Stimulated activated naive CD4-positive, alpha-beta T cell treated with Interleukin-2 at 50 U/mL for 16 hours (primary cell): ENCODE measurements around the gene TNS1.

Source experiments
- DNase-seq: peaks from one replicate; lab custom pipeline; 2025; lab: John Stamatoyannopoulos, UW

Gene TNS1

DNA sequence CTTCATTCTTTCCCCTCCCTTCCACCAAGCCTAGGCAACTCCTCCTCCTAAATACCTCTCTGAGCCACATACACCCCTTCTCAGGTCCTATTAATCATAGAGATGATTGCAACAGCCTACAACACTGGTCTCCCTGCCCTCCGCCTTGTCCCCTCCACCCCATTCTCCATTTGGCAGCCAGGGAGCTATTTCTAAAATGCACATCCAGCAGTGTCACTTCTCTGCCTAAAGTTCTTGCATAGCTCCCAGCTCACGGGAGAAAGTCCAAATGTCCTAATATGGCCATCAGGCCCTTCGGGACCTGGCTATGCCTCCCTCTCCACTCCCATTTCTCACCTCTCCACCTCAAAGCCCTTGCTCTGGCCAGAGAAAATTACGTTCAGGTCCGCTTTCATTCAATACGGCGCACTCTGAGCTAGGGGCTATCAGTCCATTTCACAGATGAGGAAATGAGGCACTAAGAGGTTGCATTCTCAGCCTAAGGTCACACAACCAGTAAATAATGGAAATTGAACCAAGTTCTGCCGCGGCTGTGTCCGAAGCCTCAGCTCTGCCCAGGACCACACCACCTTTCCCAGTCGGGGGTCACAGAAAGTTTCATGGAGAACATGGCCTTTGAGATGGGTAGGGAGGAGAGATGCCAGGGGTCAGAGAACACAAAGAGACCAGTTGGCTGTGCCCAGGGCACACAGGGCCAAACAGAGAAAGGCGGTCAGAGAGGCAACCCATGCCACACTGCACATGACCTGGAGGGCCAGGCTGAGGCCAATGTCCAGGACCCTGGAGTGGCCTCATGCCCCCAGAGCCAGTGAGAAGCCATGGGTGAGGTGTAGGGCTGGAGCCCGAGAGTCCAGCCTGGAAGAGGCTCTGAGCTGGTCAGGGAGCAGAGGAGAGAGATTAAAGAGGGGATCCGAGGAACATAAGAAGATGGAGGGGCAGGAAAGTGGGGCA is 72.8 kb downstream of the TNS1 start:
- DNase-seq, result no peak

DNA sequence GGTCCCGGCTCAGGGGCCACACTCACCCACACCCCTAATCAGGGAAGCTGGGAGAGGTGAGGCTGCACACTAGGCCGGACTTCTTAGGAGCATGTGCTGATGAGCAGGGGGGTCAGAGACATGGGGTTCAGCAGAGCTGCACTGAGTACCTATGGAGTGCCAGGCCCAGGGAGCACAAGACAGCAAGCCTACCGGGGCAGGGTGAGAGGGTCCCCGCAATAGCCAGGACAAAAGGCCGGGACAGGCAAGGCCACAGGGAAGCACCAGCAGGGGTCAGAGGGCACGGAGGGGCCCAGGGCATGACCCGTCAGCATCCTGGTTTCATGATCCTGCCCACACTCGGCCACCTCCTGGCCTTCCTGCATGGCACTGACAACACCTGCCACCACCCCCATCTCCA is 73.5 kb downstream of the TNS1 start:
- DNase-seq, result no peak

DNA sequence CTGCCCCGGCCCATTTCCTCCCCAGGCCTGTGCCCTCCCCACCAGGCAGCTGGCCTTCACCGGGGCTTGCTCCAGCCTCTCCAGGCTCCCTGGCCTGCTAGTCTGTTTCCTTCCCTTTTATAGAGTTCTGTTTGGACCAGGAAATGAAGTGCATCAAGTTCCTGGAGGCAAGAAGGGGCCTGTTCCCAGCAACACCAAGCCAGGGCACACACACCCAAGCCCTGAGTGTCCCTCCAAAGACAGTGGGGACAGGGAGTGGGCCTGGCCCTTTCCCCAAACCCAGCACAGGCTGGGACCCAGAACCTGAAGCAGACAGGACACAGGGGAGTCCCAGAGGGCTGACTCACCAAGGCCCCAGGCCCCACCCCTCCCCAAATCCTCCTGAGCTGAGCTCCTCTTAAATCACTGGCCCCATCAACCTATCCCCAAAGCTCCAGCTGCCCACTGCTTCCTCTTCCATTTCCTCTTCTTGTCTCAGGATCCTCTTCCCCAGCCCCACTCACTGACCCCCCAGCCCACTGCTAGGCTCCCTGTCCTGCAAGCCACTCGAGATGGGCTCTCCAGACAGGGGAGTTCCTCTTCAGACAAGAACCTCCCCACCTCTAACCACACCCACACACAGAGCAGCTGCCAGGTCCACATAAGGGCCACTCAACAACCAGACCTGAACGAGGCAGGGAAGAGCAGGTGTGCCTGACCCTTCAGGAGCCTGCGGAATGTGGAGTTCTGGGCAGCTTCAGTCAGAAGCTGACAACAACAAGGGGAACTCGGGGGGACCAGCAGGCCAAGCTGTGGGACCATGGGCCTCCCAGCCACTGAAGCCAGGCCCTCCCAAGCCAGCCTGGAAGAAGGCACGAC is 74.2 kb downstream of the TNS1 start:
- DNase-seq, result no peak

DNA sequence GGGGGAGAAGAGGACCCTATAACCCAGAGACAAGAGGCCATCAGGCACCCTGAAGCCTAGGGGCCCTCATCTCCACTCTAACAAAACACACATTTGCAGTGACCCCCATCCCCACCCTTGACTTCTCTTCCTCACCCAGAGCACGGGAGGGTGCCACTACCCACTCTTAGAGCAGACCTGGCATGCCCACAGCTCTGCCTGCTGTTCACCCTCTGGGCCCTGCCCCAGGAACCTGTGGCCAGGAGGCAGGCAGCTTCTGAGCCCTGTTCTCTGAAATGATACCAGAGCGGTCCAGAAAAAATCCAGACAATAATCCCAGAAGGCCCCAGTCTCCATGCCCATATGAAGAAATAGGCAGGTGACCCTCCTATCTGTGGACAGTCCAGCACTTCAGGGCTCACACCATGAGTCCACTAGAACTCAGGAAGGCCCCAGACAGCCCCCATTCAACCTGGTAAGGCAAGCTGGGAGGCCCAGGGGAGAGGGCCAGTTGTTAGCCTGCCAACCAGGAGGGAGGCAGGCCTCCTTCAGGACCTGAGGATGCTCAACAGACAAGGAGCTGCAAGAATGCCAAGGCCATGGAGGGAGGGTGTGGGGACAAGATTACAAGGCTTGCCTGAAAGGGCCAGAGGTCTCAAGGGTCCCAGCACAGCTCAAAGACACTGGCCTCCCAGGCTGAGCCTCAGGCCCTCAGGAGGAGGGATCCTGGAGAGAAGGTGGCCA is 75.0 kb downstream of the TNS1 start:
- DNase-seq, result no peak

DNA sequence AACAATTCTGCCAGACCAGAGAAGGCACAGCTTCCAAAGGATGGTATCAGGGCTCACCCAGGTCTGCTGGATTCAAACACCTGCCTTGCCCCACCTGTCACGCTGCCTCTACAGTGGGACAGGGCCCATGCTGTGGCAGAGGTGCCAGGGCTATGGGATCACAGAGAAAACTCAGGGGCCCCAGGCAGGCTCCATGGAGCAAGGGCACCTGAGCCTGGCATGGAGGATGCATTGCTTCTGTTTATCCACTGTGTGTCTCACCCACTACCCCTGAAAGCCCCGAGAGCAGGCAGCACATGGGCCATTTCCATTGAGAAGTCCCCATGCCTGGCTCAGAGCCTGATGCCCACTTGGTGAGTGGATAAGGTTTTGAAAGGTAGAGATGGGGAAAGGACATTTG is 76.0 kb downstream of the TNS1 start:
- no peak for DNase-seq

DNA sequence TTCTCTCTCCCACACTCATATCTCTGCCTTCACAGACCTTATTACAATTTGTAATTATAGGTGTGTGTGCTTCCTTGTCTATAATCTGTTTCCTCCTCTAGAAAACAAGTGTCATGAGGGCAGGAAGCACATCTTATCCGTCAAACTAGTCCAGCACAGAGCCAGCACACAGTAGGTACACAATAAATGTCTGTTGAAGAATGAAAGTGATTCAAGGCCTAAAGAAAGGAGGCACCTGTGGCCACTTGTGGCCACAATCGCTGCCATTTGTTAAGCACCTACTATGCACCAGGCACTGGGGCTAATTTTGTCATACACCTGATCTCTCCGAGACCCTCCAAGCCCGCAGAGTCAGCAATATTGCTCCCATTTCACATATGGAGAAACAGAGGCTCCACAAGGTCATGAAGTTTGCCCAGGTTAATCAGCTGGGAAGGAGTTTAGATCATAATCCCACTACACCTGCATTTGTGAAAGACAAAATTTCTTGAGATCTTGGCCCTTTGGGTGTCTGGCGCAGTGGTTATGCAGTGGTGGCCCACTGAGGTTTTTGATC is 78.4 kb downstream of the TNS1 start:
- DNase-seq, result no peak

DNA sequence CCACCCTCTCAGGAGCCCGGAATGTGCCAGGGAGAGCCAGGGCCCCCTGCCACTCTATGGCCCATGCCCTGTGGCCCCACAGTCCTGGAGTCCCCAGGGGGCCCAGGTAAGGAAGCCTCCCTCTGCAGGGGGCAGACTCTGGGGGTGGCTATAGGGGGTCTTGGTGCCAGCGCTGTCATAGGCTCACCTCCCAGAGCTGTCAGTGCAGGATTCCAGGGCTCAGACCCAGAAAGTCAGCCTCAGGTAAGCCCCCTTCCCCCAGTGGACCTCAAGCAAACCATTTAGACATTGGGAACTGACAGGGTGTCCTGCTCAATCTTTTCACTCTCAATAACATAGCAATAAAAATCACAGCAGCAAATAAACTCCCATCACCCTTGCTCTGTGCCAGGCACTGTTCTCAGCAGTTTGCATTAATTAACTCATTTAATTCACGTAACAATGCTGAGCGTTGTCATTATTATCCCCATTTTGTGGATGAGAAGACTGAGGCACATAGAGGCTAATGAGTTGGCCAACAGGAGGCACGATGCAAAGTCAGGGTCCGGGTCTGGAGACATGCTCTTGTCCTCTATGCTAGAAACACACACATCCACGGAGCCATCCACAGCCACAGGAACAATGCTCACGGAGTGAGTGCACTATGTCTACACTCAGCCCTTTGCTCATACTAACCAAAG is 79.6 kb downstream of the TNS1 start:
- no peak for DNase-seq

DNA sequence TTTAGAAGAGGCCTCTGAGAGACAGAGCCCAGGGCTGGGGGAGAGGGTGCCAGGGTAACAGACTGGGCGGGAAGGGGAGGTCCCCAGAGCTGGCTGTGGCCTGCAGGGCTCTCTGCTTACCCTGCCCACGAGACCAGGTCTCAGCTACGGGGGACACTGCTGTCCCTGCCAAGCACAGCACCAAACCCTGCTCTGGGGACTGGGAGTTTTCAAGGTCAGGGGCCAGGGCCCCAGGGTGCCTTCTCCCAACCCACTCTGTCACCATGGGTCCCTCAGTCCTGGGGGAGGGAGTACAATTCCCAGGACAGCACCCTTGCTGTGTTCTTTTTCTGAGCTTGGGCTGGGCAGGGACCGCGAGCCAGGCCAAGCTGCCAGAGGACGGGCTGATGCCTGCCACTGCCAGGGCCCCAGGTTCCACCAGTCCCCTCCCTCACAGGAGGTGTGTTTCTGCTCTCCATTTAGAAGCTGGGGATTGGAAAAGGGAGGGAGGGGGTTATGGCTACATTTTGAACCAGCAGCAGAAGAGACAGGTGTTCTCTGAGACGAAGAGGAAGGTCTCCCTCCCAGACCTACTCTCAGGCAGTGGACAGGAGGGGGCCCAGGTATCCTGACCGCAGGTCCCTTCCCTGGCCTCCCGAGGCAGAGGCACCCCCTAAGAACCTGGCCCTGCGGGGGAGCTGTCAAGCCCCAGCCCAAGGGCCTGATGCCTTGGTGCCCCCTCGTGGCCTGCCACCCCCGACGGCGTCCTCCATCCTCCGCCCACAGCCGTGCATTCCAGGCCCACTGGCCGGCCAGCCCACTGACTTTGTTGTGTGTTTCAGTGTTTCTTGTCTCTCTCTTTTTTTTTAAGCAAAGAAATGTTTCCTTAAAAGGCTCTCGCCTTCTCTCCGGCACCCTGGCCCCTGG is 80.4 kb downstream of the TNS1 start:
- DNase-seq, result no peak

DNA sequence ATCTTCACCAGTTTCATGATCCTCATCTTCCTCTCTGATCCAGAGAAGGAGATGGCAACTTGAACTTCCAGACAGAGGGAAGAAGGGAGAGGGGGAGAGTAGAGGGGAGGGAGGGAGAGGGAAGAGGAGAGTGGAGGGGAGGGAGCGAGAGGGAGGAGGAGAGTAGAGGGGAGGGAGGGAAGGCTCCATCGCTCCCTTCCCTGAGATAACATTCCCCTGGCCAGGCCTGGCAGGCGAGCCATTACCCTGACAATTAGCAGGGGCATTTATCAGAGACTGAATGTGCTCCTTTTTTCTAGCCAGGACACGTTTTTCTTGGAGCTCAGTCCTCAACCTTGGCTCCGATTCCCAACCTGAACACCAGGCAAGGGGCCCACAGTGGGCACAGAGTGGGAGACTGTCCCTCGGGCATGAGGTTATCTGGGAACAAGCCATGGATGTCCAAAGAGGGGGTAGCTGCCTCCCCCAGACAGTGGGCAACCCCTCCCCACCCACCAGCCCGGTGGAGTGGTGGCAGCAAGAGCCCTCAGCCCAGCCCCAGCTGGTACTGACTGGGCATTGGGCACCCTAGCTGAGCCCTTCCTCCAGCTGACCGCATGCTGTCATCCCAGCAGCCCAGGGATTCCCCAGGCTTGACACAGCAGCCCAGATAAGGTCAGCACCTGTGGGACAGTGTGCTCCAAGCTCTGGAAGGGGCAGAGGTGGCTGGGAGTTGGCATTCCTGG is 81.8 kb downstream of the TNS1 start:
- DNase-seq, result no peak

DNA sequence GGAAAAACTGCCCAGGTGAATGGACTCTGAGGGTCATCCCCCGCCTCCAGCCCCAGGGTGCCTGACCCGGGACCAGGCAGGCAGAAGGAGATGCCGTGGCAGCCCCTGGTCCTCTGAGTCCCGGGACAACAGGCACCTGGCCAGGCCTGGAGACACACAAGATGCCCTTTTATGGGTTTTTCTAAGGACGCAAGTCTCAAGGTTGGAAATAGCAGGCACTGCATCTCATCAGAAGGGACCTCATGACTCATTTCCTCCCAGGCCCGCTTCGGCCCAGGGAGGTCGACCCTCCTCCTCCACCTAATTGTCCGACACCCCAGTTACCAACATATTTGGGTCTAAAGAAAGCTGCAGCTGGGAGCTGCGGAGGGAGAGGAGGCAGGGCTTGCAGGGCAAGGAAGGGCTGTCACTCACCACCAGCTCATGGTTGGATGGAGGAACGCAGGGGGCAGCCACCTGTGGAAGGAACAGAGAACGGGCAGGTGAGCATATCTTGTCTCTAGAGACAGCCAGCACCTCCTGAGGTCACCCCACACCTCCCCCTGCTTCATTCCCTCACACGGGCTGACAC is 82.9 kb downstream of the TNS1 start:
- DNase-seq, result no peak

DNA sequence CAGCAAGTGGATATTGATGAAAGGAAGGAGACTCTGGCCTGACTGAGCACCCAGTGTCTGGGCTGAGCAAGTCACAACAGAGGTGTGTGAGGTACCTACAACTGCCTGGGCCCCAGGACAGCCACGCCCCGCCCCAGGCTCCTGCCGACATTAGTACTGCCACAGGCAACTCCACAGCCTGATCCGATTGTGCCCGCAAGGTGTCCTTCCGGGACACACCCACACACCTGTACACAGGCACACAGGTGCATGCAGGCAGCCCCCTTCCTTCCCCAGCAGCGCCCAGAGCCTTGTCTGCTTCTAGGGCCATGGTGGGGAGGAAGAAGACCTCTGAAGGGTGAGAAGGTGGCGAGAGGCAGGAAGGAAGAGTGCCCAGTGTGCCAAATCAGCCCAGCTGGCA is 83.6 kb downstream of the TNS1 start:
- no peak for DNase-seq

DNA sequence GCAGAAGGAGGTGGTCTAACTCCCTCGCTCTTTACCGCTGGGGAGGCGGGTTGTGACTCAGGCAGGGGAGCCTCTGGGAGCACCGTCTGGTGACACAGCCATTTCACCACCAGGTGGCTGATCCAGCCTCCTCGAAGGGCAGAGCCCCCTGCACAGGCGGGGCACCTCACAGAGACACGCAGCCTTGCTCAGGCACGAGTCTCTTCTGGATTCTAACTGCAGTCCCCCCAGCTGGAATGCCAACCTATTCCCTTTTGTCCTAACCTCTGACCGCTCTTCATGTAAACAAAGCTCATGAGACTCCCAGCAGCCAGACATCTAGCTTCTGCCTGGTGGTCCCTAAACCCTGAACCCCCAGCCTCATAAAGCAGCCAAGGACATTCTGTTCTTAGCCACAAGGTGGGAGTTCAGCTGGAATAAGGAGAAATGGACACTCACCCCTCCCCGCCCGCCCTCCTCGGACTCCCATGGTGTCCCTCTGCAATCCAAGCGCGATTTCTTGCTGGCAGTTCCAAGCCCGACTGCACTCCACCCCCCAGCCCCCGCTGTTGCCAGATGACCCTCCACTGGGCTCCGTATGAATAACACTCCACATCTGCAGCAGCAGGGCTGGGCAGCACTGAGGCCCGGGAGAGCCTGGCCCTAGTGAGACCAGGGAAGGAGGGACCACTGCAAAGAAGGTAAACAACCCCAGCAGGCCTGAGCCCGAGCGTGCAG is 84.3 kb downstream of the TNS1 start:
- no peak for DNase-seq

DNA sequence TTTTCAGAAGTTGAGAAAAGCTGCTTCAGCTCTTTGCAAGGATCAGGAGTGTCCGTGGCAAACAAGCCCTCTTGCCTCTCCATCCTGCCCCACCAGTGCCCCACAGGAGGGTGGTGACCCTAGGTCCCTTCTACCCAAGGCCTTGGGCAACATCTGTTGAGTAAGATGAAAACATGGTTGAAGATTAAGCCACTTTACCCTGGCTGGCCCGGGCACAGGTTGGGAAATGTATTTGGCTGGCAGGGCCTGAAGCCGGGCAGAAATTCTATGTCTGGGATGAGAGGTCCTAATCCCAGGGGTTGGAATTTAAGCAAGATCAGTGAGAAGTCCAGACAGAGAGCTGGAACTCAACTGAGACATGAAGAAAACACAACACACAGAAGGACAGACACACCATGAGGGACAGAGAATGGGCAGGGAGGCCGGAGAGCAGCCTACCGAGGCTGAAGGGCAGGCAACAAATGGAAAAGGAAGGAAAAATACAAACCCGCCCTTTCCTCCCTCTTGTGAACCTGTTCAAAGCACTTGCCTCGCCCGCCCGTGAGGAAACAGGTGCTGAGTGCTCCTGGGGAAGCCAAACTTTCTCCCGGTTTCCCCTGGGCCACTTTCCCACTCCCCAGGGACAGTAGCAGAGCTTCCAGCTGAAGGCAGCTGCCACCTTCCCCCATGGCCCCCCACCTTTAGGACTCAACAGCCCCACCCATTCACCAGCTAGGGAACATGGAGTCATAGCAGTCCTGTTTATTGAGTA is 86.1 kb downstream of the TNS1 start:
- DNase-seq, result no peak

DNA sequence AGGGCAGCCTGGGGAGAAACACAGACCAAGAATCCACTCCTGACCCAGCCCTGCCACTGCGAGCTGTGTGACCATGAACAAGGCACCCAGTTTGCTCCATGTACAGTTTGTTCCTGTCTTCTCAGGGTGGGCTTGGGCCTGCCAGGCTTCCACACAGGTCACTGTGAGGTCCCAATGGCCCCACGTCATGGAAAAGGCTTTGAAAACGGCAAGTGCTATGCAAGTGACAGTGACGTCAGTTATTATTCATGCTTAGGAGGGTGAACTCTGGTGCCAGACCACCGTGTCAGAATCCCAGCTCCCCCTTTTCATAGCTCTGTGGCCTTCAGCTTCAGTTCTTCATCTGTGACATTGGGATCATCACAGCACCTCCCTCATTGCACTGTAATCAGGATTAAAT is 87.1 kb downstream of the TNS1 start:
- no peak for DNase-seq

DNA sequence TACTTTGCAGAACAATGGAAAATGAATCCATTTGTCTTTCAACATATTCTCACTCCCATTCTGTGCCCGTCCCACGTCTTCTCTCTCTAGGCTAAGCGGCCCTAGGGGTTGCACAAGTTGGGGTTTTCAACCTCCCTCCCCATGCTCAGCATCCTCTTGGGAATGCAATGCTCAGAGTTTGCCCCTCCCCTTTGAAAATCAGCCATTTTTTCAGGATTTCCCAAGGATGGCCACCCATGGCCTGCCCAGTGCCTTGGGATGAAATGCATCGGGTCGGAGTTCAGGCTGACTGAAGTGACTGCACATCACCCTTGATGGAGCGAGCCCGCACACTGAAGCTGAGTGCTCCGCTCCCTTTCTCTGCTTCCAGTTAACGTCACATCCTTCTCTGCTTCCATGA is 87.9 kb downstream of the TNS1 start:
- DNase-seq, result no peak

DNA sequence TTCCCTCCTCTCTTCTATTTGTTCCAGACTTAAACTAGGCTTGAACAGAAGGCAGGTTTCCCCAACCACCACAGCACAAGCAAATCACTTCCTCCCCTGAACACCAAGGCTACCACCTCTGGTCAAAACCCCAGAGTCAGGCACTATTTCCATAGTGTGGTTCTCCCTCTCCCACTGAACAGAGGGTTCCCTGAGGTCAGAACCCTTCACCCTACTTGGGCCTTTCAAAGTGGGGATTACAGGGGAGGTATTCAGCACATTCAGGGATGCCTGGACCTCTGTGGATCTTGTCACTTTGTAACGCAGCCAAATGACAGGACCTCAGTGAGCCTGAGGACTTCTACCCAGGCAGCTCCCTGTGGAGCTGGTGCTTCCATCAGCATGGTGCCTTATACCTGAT is 88.7 kb downstream of the TNS1 start:
- DNase-seq, result no peak

DNA sequence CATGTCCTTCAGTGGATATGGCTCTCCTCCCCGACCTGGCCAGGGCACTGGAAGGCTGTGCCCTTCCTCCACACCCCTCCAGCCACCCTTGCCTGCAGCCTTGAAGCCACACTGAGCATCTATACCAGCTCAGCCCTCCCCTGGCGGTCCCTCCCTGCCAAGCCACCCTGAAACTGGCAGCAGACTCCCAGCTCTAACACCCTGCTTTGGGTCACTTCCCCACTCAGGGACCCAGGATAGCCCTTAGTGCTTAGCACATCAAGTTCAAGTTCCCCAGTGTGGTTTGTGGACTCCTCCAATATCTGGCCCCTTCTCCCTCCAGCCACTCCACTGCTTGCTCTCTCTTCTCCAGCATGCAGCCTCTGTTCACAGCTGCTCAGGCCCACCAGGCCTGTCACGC is 89.4 kb downstream of the TNS1 start:
- DNase-seq, result no peak
